ENCODE measurements around the gene HSPA1B. TPM values are rescaled to one million over a fixed set of nuclear protein-coding genes. Genes with fewer than 3 reads are reported as not detected.
"Not testable (repeated sequence)": the region's sequence is repeated elsewhere in the genome, so short reads cannot be mapped to it uniquely, and the experiment has no call there.

The HSPA1B gene
- total and polyA plus RNA-seq, 2 donors = 46.8 to 110 TPM

DNA sequence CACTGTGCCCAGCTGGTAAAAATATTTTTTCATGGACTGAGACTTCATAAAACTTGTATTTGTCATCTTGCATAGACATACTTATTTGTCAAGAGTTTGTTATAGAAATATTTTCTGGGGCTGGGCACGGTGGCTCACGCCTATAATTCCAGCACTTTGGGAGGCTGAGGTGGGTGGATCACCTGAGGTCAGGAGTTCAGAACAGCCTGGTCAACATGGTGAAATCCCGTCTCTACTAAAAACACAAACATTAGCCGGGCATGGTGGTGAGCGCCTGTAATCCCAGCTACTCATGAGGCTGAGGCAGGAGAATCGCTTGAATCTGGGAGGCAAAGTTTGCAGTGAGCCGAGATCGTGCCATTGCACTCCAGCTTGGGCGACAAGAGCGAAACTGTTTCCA, 18.9 kb upstream of the HSPA1B start:
- not testable (repeated sequence) for H3K4me3 ChIP-seq (ENCODE audit: low read length in 2 of 2); DNase-seq (ENCODE audit: low read depth in 6 of 9, low spot score in 9 of 9); H3K9me3 ChIP-seq (ENCODE audit: control insufficient read depth in 2 of 2, insufficient read depth in 1 of 2, low read length in 1 of 2); H3K27me3 ChIP-seq (ENCODE audit: control insufficient read depth in 2 of 2, insufficient read depth in 1 of 2, low read length in 1 of 2); H3K36me3 ChIP-seq (ENCODE audit: control insufficient read depth in 2 of 2, insufficient read depth in 2 of 2, low read length in 1 of 2); H3K27ac ChIP-seq (ENCODE audit: low read depth in 1 of 2, low read length in 1 of 2)
- 97% methylated on average over 10 of the region's 10 CpGs for WGBS
- peaks cover 9 to 20% of the 10 kb centered on the region in 2 donors for H3K4me1 ChIP-seq (ENCODE audit: control insufficient read depth in 2 of 2, insufficient read depth in 2 of 2, low read length in 2 of 2)

DNA sequence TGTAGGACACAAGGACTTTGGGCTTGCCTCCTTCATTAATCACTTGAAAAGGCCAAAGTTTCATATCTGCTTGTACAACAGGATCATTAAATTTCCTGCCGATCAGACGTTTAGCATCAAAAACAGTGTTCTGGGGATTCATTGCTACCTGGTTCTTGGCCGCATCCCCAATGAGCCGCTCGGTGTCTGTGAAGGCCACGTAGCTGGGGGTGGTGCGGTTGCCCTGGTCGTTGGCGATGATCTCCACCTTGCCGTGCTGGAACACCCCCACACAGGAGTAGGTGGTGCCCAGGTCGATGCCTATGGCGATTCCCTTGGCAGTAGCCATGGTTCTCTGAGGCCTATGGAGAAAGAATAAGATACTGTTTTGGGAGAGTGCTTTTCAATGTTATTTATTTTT, 15.9 kb upstream of the HSPA1B start:
- no peak for DNase-seq (ENCODE audit: low read depth in 6 of 9, low spot score in 9 of 9)
- Histone ChIP-seq H3K27ac (ENCODE audit: low read depth in 1 of 2, low read length in 1 of 2) (no peak overlapping the region), H3K4me1 (ENCODE audit: control insufficient read depth in 2 of 2, insufficient read depth in 2 of 2, low read length in 2 of 2) (peaks cover 6 to 28% of the 10 kb centered on the region in 2 donors), H3K4me3 (ENCODE audit: low read length in 2 of 2) (no peak overlapping the region), H3K36me3 (ENCODE audit: control insufficient read depth in 2 of 2, insufficient read depth in 2 of 2, low read length in 1 of 2) (peaks cover 0 to 8% of the 10 kb centered on the region in 2 donors), H3K27me3 (ENCODE audit: control insufficient read depth in 2 of 2, insufficient read depth in 1 of 2, low read length in 1 of 2) (peaks cover 0 to 26% of the 10 kb centered on the region in 2 donors), H3K9me3 (ENCODE audit: control insufficient read depth in 2 of 2, insufficient read depth in 1 of 2, low read length in 1 of 2) (peaks cover 0 to 4% of the 10 kb centered on the region in 2 donors)
- 97% methylated on average over 12 of the region's 12 CpGs for WGBS

DNA sequence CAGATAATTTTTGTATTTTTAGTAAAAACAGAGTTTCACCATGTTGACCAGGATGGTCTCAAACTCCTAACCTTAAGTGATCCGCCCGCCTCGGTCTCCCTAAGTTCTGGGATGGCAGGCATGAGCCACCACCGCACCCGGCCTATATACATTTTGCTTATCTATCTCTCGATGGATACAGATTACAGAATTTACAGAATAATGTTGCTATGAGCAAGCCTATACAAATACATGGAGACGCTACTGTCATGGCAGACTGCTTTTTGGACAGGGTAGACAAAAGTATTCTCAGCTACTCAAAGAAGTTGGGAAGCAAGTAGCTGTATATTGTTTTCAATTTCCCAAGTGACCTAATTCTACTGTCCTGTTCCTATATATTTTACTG, 14.1 kb upstream of the HSPA1B start:
- 97% methylated on average over 7 of the region's 7 CpGs for WGBS
- Histone ChIP-seq H3K9me3 (ENCODE audit: control insufficient read depth in 2 of 2, insufficient read depth in 1 of 2, low read length in 1 of 2) (peaks cover 0 to 4% of the 10 kb centered on the region in 2 donors), H3K4me1 (ENCODE audit: control insufficient read depth in 2 of 2, insufficient read depth in 2 of 2, low read length in 2 of 2) (peaks cover 6 to 31% of the 10 kb centered on the region in 2 donors), H3K4me3 (ENCODE audit: low read length in 2 of 2) (no peak overlapping the region), H3K27me3 (ENCODE audit: control insufficient read depth in 2 of 2, insufficient read depth in 1 of 2, low read length in 1 of 2) (peaks cover 0 to 26% of the 10 kb centered on the region in 2 donors), H3K36me3 (ENCODE audit: control insufficient read depth in 2 of 2, insufficient read depth in 2 of 2, low read length in 1 of 2) (peaks cover 0 to 8% of the 10 kb centered on the region in 2 donors), H3K27ac (ENCODE audit: low read depth in 1 of 2, low read length in 1 of 2) (peak overlapping the region in 1 of 2 donors; percentile 70)
- no peak for DNase-seq (ENCODE audit: low read depth in 6 of 9, low spot score in 9 of 9)

DNA sequence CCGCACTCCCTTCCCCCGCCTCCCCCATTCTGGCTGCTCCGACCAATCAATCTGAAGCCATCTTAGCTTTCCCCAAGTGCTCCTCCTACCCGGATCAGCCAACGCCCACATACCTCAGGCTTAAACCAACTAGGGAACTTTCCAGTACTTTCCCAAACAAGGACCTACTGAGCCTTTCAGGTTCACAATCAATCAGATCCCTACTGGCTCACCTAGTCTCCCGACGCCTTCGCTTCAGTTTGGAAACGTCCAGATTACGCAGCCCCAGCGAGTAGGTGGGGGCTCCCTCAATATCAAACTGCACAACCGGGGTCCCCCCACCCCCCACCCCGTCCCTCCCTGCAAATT, 12.9 kb upstream of the HSPA1B start:
- Histone ChIP-seq H3K9me3 (ENCODE audit: control insufficient read depth in 2 of 2, insufficient read depth in 1 of 2, low read length in 1 of 2) (peaks cover 0 to 4% of the 10 kb centered on the region in 2 donors), H3K4me1 (ENCODE audit: control insufficient read depth in 2 of 2, insufficient read depth in 2 of 2, low read length in 2 of 2) (peaks cover 6 to 34% of the 10 kb centered on the region in 2 donors), H3K27ac (ENCODE audit: low read depth in 1 of 2, low read length in 1 of 2) (peak overlapping the region; percentile 82 to 91), H3K36me3 (ENCODE audit: control insufficient read depth in 2 of 2, insufficient read depth in 2 of 2, low read length in 1 of 2) (peaks cover 0 to 7% of the 10 kb centered on the region in 2 donors), H3K4me3 (ENCODE audit: low read length in 2 of 2) (peak overlapping the region; percentile 45 to 64), H3K27me3 (ENCODE audit: control insufficient read depth in 2 of 2, insufficient read depth in 1 of 2, low read length in 1 of 2) (peaks cover 0 to 29% of the 10 kb centered on the region in 2 donors)
- peak in 3 of 9 donors; percentile 63 to 79 (median 69) for DNase-seq (ENCODE audit: low read depth in 6 of 9, low spot score in 9 of 9)
- WGBS = under 1% methylated on average over 13 of the region's 13 CpGs

DNA sequence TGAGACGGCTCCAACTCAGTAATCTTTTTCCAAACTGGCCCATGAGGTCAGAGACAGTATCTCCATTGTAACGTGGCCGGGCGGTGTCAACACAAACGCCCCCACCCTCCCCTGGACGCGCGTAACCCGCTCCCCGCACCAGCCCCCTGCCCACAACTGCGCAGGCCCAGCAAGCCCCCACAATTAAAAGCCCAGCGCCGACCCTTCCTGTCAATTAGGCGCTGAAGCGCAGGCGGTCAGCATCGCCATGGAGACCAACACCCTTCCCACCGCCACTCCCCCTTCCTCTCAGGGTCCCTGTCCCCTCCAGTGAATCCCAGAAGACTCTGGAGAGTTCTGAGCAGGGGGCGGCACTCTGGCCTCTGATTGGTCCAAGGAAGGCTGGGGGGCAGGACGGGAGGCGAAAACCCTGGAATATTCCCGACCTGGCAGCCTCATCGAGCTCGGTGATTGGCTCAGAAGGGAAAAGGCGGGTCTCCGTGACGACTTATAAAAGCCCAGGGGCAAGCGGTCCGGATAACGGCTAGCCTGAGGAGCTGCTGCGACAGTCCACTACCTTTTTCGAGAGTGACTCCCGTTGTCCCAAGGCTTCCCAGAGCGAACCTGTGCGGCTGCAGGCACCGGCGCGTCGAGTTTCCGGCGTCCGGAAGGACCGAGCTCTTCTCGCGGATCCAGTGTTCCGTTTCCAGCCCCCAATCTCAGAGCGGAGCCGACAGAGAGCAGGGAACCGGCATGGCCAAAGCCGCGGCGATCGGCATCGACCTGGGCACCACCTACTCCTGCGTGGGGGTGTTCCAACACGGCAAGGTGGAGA, 12.3 kb upstream of the HSPA1B start, which contains the start of the genes HSPA1A and HSPA1L:
Gene HSPA1A (plus strand): TSS at position 519 of the 814 bp plus-strand sequence. CDS start 214 bp downstream, at position 733.
Gene HSPA1L (minus strand): TSS at position 259 of the 814 bp plus-strand sequence. CDS start 3,311 bp downstream, outside the sequence.
- peak within 1 kb of the TSS; percentile 45 to 64 for H3K4me3 ChIP-seq (ENCODE audit: low read length in 2 of 2)
- H3K4me1 ChIP-seq (ENCODE audit: control insufficient read depth in 2 of 2, insufficient read depth in 2 of 2, low read length in 2 of 2) = peaks cover 6 to 34% of the 10 kb centered on the region in 2 donors
- H3K9me3 ChIP-seq (ENCODE audit: control insufficient read depth in 2 of 2, insufficient read depth in 1 of 2, low read length in 1 of 2) = peaks cover 0 to 4% of the 10 kb centered on the region in 2 donors
- peaks cover 0 to 4% of the 10 kb centered on the region in 2 donors for H3K36me3 ChIP-seq (ENCODE audit: control insufficient read depth in 2 of 2, insufficient read depth in 2 of 2, low read length in 1 of 2)
- WGBS = under 1% methylated on average over 56 of the region's 56 CpGs
- H3K27ac ChIP-seq (ENCODE audit: low read depth in 1 of 2, low read length in 1 of 2) = peak within 1 kb of the TSS; percentile 82 to 91
- H3K27me3 ChIP-seq (ENCODE audit: control insufficient read depth in 2 of 2, insufficient read depth in 1 of 2, low read length in 1 of 2) = peaks cover 0 to 29% of the 10 kb centered on the region in 2 donors
- peak in 3 of 9 donors; percentile 42 to 74 (median 60) for DNase-seq (ENCODE audit: low read depth in 6 of 9, low spot score in 9 of 9)

DNA sequence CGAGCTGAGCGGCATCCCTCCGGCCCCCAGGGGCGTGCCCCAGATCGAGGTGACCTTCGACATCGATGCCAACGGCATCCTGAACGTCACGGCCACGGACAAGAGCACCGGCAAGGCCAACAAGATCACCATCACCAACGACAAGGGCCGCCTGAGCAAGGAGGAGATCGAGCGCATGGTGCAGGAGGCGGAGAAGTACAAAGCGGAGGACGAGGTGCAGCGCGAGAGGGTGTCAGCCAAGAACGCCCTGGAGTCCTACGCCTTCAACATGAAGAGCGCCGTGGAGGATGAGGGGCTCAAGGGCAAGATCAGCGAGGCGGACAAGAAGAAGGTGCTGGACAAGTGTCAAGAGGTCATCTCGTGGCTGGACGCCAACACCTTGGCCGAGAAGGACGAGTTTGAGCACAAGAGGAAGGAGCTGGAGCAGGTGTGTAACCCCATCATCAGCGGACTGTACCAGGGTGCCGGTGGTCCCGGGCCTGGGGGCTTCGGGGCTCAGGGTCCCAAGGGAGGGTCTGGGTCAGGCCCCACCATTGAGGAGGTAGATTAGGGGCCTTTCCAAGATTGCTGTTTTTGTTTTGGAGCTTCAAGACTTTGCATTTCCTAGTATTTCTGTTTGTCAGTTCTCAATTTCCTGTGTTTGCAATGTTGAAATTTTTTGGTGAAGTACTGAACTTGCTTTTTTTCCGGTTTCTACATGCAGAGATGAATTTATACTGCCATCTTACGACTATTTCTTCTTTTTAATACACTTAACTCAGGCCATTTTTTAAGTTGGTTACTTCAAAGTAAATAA, 10.2 kb upstream of the HSPA1B start:
- peaks cover 12 to 45% of the 10 kb centered on the region in 2 donors for H3K4me1 ChIP-seq (ENCODE audit: control insufficient read depth in 2 of 2, insufficient read depth in 2 of 2, low read length in 2 of 2)
- WGBS = 33% methylated on average over 15 of the region's 37 CpGs

DNA sequence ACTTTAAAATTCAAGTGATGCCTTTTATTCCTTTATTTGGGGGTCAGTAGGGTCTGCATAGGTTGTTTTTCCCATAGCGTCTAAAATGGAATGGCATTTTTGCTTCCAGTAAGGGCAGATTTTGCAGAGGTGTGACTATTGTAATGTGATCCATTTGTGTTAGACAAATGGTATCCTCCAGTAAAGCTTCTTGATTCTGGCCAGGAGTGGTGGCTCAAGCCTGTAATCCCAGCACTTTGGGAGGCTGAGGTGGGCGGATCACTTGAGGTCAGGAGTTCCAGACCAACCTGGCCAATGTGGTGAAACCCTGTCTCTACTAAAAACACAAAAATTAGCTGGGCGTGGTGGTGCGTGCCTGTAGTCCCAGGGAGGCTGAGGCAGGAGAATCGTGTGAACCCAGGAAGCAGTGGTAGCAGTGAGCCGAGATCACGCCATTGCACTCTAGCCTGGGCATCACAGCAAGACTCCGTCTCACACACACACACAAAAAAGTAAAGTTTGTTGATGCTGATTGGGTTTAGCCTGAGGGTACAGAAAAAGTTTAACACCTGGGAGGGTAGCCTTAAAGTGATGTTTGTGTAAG, 9.5 kb upstream of the HSPA1B start:
- Histone ChIP-seq H3K27ac (ENCODE audit: low read depth in 1 of 2, low read length in 1 of 2) (peak overlapping the region; percentile 43 to 50), H3K9me3 (ENCODE audit: control insufficient read depth in 2 of 2, insufficient read depth in 1 of 2, low read length in 1 of 2) (peaks cover 0 to 12% of the 10 kb centered on the region in 2 donors), H3K27me3 (ENCODE audit: control insufficient read depth in 2 of 2, insufficient read depth in 1 of 2, low read length in 1 of 2) (peaks cover 0 to 39% of the 10 kb centered on the region in 2 donors), H3K4me1 (ENCODE audit: control insufficient read depth in 2 of 2, insufficient read depth in 2 of 2, low read length in 2 of 2) (peaks cover 15 to 49% of the 10 kb centered on the region in 2 donors), H3K4me3 (ENCODE audit: low read length in 2 of 2) (peak overlapping the region; percentile 4 to 42)
- 75% methylated on average over 8 of the region's 8 CpGs for WGBS
- DNase-seq (ENCODE audit: low read depth in 6 of 9, low spot score in 9 of 9); H3K36me3 ChIP-seq (ENCODE audit: control insufficient read depth in 2 of 2, insufficient read depth in 2 of 2, low read length in 1 of 2): not testable (repeated sequence)

More for the DNA sequence above, 10.2 kb upstream of the HSPA1B start:
- peak in 1 of 9 donors; percentile 57 for DNase-seq (ENCODE audit: low read depth in 6 of 9, low spot score in 9 of 9)
- H3K36me3 ChIP-seq (ENCODE audit: control insufficient read depth in 2 of 2, insufficient read depth in 2 of 2, low read length in 1 of 2) = not testable (repeated sequence)
- H3K27ac ChIP-seq (ENCODE audit: low read depth in 1 of 2, low read length in 1 of 2) = peak overlapping the region; percentile 50 to 91
- peak overlapping the region in 1 of 2 donors; percentile 42 for H3K4me3 ChIP-seq (ENCODE audit: low read length in 2 of 2)
- H3K27me3 ChIP-seq (ENCODE audit: control insufficient read depth in 2 of 2, insufficient read depth in 1 of 2, low read length in 1 of 2) = peaks cover 0 to 39% of the 10 kb centered on the region in 2 donors
- H3K9me3 ChIP-seq (ENCODE audit: control insufficient read depth in 2 of 2, insufficient read depth in 1 of 2, low read length in 1 of 2) = peaks cover 0 to 12% of the 10 kb centered on the region in 2 donors

DNA sequence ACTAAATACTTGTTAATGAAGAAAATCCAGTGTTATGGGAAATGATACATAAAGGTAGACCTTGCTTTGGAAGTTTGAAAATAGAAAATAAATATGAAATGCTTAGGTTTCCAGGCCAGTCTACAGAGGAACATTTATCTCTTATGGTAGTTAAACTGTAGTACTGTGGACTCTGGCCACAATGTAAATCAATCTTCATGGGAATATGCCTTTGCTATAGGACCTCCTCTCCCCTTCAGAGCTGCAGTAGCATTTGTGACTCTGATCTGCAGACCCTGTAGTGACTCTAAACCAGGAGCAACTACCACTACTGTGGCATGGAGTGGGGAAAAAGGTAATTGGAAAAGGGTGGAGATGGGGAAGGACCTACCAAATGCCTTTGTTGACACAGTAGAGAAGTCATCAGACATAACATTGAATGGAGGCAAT, 7.7 kb upstream of the HSPA1B start:
- Histone ChIP-seq H3K27ac (ENCODE audit: low read depth in 1 of 2, low read length in 1 of 2) (no peak overlapping the region), H3K36me3 (ENCODE audit: control insufficient read depth in 2 of 2, insufficient read depth in 2 of 2, low read length in 1 of 2) (no peaks in the 10 kb centered on the region), H3K4me3 (ENCODE audit: low read length in 2 of 2) (no peak overlapping the region), H3K9me3 (ENCODE audit: control insufficient read depth in 2 of 2, insufficient read depth in 1 of 2, low read length in 1 of 2) (peaks cover 0 to 8% of the 10 kb centered on the region in 2 donors), H3K4me1 (ENCODE audit: control insufficient read depth in 2 of 2, insufficient read depth in 2 of 2, low read length in 2 of 2) (peaks cover 9 to 34% of the 10 kb centered on the region in 2 donors), H3K27me3 (ENCODE audit: control insufficient read depth in 2 of 2, insufficient read depth in 1 of 2, low read length in 1 of 2) (peaks cover 0 to 21% of the 10 kb centered on the region in 2 donors)
- DNase-seq (ENCODE audit: low read depth in 6 of 9, low spot score in 9 of 9) = no peak
